Thyroid gland (tissue), 4 donors: ENCODE measurements around the gene PMS1. TPM values are rescaled to one million over a fixed set of nuclear protein-coding genes. Genes with fewer than 3 reads are reported as not detected.
A peak's percentile ranks its signal among the peaks of the same experiment; 100 is the strongest.

Experiments
- DNase-seq, 2 donors: peaks; one replicate each; pipeline ENCODE4 v3.0.0-alpha.2; 2019
- H3K27ac ChIP-seq, 3 donors: fragments of 200-600 bp; sonication (generic); 1 replicate in 2 of 3; 2 replicates in 1 of 3; pipeline ENCODE4 v1.5.1; 2016 to 2019; ENCODE audit warnings: mild to moderate bottlenecking in 1 of 3, moderate library complexity in 1 of 3
- H3K27me3 ChIP-seq: fragments of 200-600 bp; sonication (generic); one replicate; pipeline ENCODE4 v1.5.1; 2019
- H3K36me3 ChIP-seq, 2 donors: fragments of 200-600 bp; sonication (generic); one replicate each; pipeline ENCODE4 v1.5.1; 2016 to 2019
- H3K4me1 ChIP-seq, 2 donors: fragments of 200-600 bp; sonication (generic); one replicate each; pipeline ENCODE4 v1.5.1; 2017 to 2019
- H3K4me3 ChIP-seq, 3 donors: fragments of 200-600 bp; sonication (generic); replicated peaks in 1 of 3; 1 replicate in 2 of 3; 2 replicates in 1 of 3; pipeline ENCODE4 v1.5.1; 2016; ENCODE audit warnings: mild to moderate bottlenecking in 1 of 3
- H3K9me3 ChIP-seq: fragments of 200-600 bp; sonication (generic); one replicate; pipeline ENCODE4 v1.5.1; 2017
- POLR2A ChIP-seq, 2 donors: fragments of 450-650 bp; IDR thresholded peaks; one replicate each; pipeline ENCODE4 v1.6.1; 2017; ENCODE audit warnings: antibody characterized with exemption in 2 of 2, mild to moderate bottlenecking in 2 of 2, moderate library complexity in 1 of 2
- WGBS, 2 donors: methylation state at CpG; one replicate each; pipeline ENCODE4 v1.1.5; 2017; 5-methylcytosine and 5-hydroxymethylcytosine counted together
- intact Hi-C: fragments of 100-400 bp; cut with DNase I; formaldehyde crosslinking; loops from one replicate; pipeline ENCODE4 v1.15.1; 2023
- total RNA-seq, 4 donors: library from RNA; depleted of rRNA; stranded (reverse); fragments of >200 nt; gene quantifications; one replicate each; pipeline ENCODE4 v1.2.3, GENCODE V29; 2016
- TF ChIP-seq, protein P1 (sequence below), 6 experiments: fragments of 200-600 bp in 3 of 6; fragments of 450-650 bp in 3 of 6; sonication (generic) in 3 of 6; IDR thresholded peaks; one replicate each; pipeline ENCODE4 v1.5.1; 2016 to 2019; ENCODE audit warnings: antibody characterized with exemption in 6 of 6, mild to moderate bottlenecking in 2 of 6, inconsistent platforms in 1 of 6, moderate library complexity in 1 of 6

Gene PMS1
- total RNA-seq, 4 donors from 2014 or later: 22.7 to 34.9 (median 28.1) TPM

DNA sequence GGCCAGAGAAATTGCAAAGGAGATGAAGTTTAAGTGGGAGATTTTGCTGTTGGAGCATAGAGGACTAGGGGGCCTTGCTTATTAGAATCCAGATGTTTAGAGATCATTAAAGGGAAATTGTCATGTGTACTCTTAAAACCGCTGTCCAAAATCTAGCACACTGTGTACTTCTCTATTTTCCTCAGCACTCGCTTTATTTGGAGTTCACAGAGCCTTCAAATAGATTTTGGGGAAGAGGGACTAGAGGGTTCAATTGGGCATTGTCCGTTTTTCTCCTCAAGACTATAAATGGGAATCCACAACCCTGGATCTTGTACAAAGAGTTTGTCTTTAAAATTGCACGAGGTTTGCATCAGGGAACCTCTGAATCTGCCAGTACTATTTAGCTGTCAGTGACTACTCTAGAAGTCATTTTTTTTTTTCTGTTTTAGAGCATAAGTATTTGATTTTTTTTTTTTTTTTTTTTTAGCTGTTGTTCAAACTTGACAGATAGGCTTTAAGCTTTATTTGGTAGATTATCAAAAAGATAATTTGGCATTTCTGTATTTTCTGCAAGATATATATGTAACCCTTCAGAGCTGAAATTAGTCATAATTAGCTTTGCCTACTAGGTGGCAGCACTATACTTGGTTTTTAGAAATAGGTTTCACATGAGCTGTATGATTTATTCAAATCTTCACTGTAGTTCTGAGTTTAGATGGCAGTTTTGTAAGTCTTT lies 14.2 kb downstream of the PMS1 start:
- Histone ChIP-seq H3K9me3 (no peaks in the 10 kb centered on the region), H3K27ac (no peak overlapping the region), H3K36me3 (peaks cover 0 to 4% of the 10 kb centered on the region in 2 donors), H3K4me3 (no peak overlapping the region), H3K27me3 (no peaks in the 10 kb centered on the region), H3K4me1 (no peaks in the 10 kb centered on the region)
- DNase-seq: no peak
- WGBS, 2 donors: 84 to 86% methylated on average over 4 of the region's 4 CpGs
- intact Hi-C loops: no loop called here
- no peak for TF ChIP-seq POLR2A (IDR thresholded peaks at IDR 0.05)
- TF ChIP-seq, protein P1, sequence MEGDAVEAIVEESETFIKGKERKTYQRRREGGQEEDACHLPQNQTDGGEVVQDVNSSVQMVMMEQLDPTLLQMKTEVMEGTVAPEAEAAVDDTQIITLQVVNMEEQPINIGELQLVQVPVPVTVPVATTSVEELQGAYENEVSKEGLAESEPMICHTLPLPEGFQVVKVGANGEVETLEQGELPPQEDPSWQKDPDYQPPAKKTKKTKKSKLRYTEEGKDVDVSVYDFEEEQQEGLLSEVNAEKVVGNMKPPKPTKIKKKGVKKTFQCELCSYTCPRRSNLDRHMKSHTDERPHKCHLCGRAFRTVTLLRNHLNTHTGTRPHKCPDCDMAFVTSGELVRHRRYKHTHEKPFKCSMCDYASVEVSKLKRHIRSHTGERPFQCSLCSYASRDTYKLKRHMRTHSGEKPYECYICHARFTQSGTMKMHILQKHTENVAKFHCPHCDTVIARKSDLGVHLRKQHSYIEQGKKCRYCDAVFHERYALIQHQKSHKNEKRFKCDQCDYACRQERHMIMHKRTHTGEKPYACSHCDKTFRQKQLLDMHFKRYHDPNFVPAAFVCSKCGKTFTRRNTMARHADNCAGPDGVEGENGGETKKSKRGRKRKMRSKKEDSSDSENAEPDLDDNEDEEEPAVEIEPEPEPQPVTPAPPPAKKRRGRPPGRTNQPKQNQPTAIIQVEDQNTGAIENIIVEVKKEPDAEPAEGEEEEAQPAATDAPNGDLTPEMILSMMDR (IDR thresholded peaks at IDR 0.05): peak in 1 of 6 experiments; percentile 40

DNA sequence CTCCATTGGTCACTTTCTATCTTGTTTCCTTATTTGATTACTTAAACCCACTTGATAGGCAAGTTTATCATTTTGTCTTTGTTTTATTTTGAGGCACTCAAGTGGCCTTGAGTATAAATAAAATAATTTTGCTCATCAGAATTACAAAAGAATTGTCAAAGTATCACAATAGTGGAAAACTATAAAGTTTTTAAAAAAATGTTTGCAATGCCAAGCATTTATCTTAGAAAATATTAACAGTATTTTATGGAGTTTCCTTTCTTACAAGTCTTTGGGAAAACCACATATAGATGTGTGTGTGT lies 14.7 kb downstream of the PMS1 start:
- Histone ChIP-seq H3K4me1 (no peaks in the 10 kb centered on the region), H3K27me3 (no peaks in the 10 kb centered on the region), H3K9me3 (no peaks in the 10 kb centered on the region), H3K4me3 (no peak overlapping the region), H3K27ac (no peak overlapping the region), H3K36me3 (peaks cover 0 to 4% of the 10 kb centered on the region in 2 donors)
- DNase-seq: no peak
- intact Hi-C loops: no loop called here
- TF ChIP-seq, protein P1 (IDR thresholded peaks at IDR 0.05): no peak
- TF ChIP-seq POLR2A (IDR thresholded peaks at IDR 0.05): no peak

DNA sequence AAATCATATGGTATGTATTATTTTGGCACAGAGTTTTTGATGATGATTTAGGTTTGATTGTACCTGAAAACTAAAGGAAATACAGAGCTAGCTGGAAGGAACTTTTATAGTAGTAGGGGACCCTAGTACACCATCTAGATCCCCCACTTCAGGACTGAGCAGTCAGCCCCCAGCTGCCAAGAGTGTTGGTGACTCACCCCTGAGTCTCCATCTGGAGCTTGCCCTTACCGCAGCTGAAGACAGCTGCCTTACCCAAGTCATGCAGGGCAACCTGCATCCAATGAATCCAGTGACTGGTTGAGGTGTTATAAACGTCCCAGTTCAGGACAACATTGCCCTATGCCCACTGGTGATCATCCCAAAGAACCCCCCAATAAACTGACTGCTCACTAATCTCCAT lies 15.3 kb downstream of the PMS1 start:
- no peaks in the 10 kb centered on the region for H3K4me1 ChIP-seq
- intact Hi-C loops: no loop called here
- H3K27ac ChIP-seq: no peak overlapping the region
- 88 to 100% methylated on average over 2 of the region's 2 CpGs for WGBS, 2 donors
- no peak for DNase-seq
- no peaks in the 10 kb centered on the region for H3K27me3 ChIP-seq
- TF ChIP-seq POLR2A (IDR thresholded peaks at IDR 0.05): no peak
- TF ChIP-seq, protein P1 (IDR thresholded peaks at IDR 0.05): no peak
- no peaks in the 10 kb centered on the region for H3K9me3 ChIP-seq
- H3K4me3 ChIP-seq: no peak overlapping the region
- H3K36me3 ChIP-seq: peaks cover 0 to 4% of the 10 kb centered on the region in 2 donors

DNA sequence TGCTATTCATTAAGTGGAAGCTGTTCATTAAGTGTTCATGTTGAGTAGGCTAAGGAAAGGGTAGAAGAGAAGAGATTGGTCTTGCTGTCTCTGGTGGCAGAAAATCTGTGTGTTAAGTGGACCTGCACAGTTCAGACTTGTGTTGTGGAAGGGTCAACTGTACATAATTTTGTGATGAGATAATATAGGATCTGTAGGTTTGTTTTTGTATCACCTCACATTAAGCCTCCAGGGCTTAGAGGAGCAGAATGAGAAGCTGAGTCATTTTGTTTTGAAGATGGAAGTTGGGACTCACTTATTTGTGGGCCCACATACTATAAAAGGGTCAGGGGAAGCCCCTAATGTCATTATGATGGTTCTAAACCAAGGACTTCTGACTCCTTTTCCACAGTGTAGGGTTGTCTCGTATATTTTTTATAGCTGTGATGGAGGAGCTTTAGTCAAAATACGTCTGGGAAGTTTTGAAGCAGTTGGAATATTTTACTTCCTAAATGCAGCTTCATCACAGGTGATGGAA lies 18.2 kb downstream of the PMS1 start:
- intact Hi-C loops: no loop called here
- Histone ChIP-seq H3K4me1 (no peaks in the 10 kb centered on the region), H3K4me3 (no peak overlapping the region), H3K27ac (no peak overlapping the region), H3K9me3 (no peaks in the 10 kb centered on the region), H3K27me3 (no peaks in the 10 kb centered on the region), H3K36me3 (no peaks in the 10 kb centered on the region)
- WGBS, 2 donors: 94 to 95% methylated on average over 2 of the region's 2 CpGs
- no peak for TF ChIP-seq POLR2A (IDR thresholded peaks at IDR 0.05)
- TF ChIP-seq, protein P1 (IDR thresholded peaks at IDR 0.05): no peak
- no peak for DNase-seq

DNA sequence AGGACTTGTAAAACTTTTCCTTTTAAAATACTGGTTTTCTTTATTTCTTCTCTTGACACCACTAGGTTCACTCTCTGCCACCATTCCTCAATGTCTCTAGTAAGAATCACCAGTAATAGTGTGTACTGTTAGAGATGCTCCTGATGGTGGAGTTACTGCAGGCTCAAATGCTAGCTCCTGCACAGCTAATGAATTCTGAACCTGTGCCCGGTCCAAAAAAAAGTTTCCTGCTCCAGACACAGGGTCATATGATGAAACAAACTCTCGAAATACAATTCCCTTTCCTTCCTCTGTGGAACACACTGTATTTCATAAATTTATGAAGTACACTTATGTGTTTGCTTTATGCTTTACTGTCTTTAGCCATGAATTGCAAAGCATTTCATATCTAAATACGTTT lies 19.2 kb downstream of the PMS1 start:
- Histone ChIP-seq H3K9me3 (no peaks in the 10 kb centered on the region), H3K4me3 (no peak overlapping the region), H3K36me3 (no peaks in the 10 kb centered on the region), H3K4me1 (no peaks in the 10 kb centered on the region), H3K27ac (no peak overlapping the region), H3K27me3 (no peaks in the 10 kb centered on the region)
- DNase-seq: no peak
- no peak for TF ChIP-seq POLR2A (IDR thresholded peaks at IDR 0.05)
- TF ChIP-seq, protein P1 (IDR thresholded peaks at IDR 0.05): no peak
- 80 to 85% methylated on average over 3 of the region's 3 CpGs for WGBS, 2 donors
- intact Hi-C loops: no loop called here
